Stimulated activated CD4-positive, alpha-beta T cell treated with anti-CD3 and anti-CD28 coated beads, Interleukin-4, amount 100 ng/mL, for 4 hours (primary cell): ENCODE results near the gene SYPL2.

ENCODE experiments used
- DNase-seq, 2 experiments: peaks; one replicate each; pipeline ENCODE4 v3.0.0-alpha.2; 2020

Gene SYPL2

GRCh38 chr1:109493227-109493626, 26.9 kb downstream of the SYPL2 start:
- no peak for DNase-seq

- peak; percentile 85 to 89 for DNase-seq
Measured at GRCh38 chr1:109493805-109494539, 27.6 kb downstream of the SYPL2 start, which contains the start of gene CYB561D1. Gene CYB561D1, plus strand, starts transcription at chr1:109494094. Its CDS starts 46 bp downstream, at chr1:109494140.

GRCh38 chr1:109495738-109496137, 29.4 kb downstream of the SYPL2 start:
- DNase-seq: no peak

- no peak for DNase-seq
Measured at GRCh38 chr1:109497449-109498160, 31.3 kb downstream of the SYPL2 start.

GRCh38 chr1:109498161-109498801, 31.9 kb downstream of the SYPL2 start:
- DNase-seq: peak; percentile 40 to 64

- DNase-seq: no peak
Measured at GRCh38 chr1:109499081-109499480, 32.7 kb downstream of the SYPL2 start.

GRCh38 chr1:109499661-109500536, 33.6 kb downstream of the SYPL2 start:
- DNase-seq: peak; percentile 46 to 51

GRCh38 chr1:109500941-109501381, 34.6 kb downstream of the SYPL2 start:
- no peak for DNase-seq

GRCh38 chr1:109501644-109502363, 35.5 kb downstream of the SYPL2 start:
- DNase-seq: no peak

- DNase-seq: peak in 1 of 2 experiments; percentile 54
Measured at GRCh38 chr1:109502364-109502851, 36.1 kb downstream of the SYPL2 start.

- no peak for DNase-seq
Measured at GRCh38 chr1:109503935-109504334, 37.6 kb downstream of the SYPL2 start.

- DNase-seq: no peak
Measured at GRCh38 chr1:109504974-109505373, 38.6 kb downstream of the SYPL2 start.

GRCh38 chr1:109508001-109508872, 41.9 kb downstream of the SYPL2 start:
- DNase-seq: no peak

GRCh38 chr1:109508873-109509175, 42.5 kb downstream of the SYPL2 start:
- DNase-seq: no peak

- peak; percentile 56 to 72 for DNase-seq
Measured at GRCh38 chr1:109509176-109510134, 43.1 kb downstream of the SYPL2 start, which contains the start of gene AMIGO1. Gene AMIGO1, minus strand, starts transcription at chr1:109509727. Its CDS starts 815 bp downstream, at chr1:109508912.

- no peak for DNase-seq
Measured at GRCh38 chr1:109513110-109513710, 46.9 kb downstream of the SYPL2 start.

GRCh38 chr1:109514846-109515245, 48.5 kb downstream of the SYPL2 start:
- DNase-seq: no peak

- DNase-seq: no peak
Measured at GRCh38 chr1:109516872-109517271, 50.5 kb downstream of the SYPL2 start.

- DNase-seq: no peak
Measured at GRCh38 chr1:109517337-109517736, 51.0 kb downstream of the SYPL2 start.
